Measurements from ENCODE around the gene ASXL2.

The ASXL2 gene

GRCh38 chr2:25790074-25790790 lies 88.1 kb downstream of the ASXL2 start:
- no peaks in the 10 kb centered on the region for H3K79me2 ChIP-seq (ENCODE audit: control insufficient read depth, insufficient read depth, low read length)
- no peak overlapping the region for H3K9ac ChIP-seq (ENCODE audit: low read length)
- H3K4me2 ChIP-seq (ENCODE audit: low read length), result no peak overlapping the region
- no peak overlapping the region for H3K18ac ChIP-seq (ENCODE audit: low read length)
- H4K5ac ChIP-seq (ENCODE audit: low read length), result no peak overlapping the region
- no peak overlapping the region for H2BK15ac ChIP-seq (replicated peaks; ENCODE audit: low read depth)
- H3K79me1 ChIP-seq (ENCODE audit: low read length), result peaks cover 2% of the 10 kb centered on the region
- no peak overlapping the region for H3K4ac ChIP-seq (ENCODE audit: low read depth, low read length)
- H4K8ac ChIP-seq (ENCODE audit: low read depth, low read length), result no peak overlapping the region
- no peak overlapping the region for H3K4me3 ChIP-seq (ENCODE audit: low read length)
- no peaks in the 10 kb centered on the region for H3K36me3 ChIP-seq (ENCODE audit: control insufficient read depth, insufficient read depth, low read length)
- H2AK5ac ChIP-seq (ENCODE audit: low read length), result no peak overlapping the region
- no peaks in the 10 kb centered on the region for H3K4me1 ChIP-seq (ENCODE audit: control insufficient read depth, low read depth, low read length)
- no peak overlapping the region for H3K23ac ChIP-seq (ENCODE audit: low read length)
- no peak overlapping the region for H3K56ac ChIP-seq (ENCODE audit: low read length)
- H2BK120ac ChIP-seq (ENCODE audit: low read depth, low read length), result no peak overlapping the region
- H3K27ac ChIP-seq (ENCODE audit: low read depth, low read length), result no peak overlapping the region
- no peaks in the 10 kb centered on the region for H3K27me3 ChIP-seq (ENCODE audit: insufficient read depth, low read length, poor library complexity)
- WGBS (ENCODE audit: extremely low coverage, insufficient coverage, low lambda C conversion rate), result no CpG with 5 or more reads among the region's 5 CpGs
- no peak for DNase-seq
- no peak overlapping the region for H2BK5ac ChIP-seq (ENCODE audit: low read length)

- Histone ChIP-seq H3K4me3 (ENCODE audit: low read length) (no peak overlapping the region), H3K4me1 (ENCODE audit: control insufficient read depth, low read depth, low read length) (no peaks in the 10 kb centered on the region), H4K8ac (ENCODE audit: low read depth, low read length) (no peak overlapping the region), H4K5ac (ENCODE audit: low read length) (no peak overlapping the region), H2BK120ac (ENCODE audit: low read depth, low read length) (no peak overlapping the region), H3K4me2 (ENCODE audit: low read length) (no peak overlapping the region), H3K9ac (ENCODE audit: low read length) (no peak overlapping the region), H3K27me3 (ENCODE audit: insufficient read depth, low read length, poor library complexity) (no peaks in the 10 kb centered on the region), H2AK5ac (ENCODE audit: low read length) (no peak overlapping the region), H3K79me1 (ENCODE audit: low read length) (peaks cover 2% of the 10 kb centered on the region), H3K36me3 (ENCODE audit: control insufficient read depth, insufficient read depth, low read length) (no peaks in the 10 kb centered on the region), H3K56ac (ENCODE audit: low read length) (no peak overlapping the region), H2BK5ac (ENCODE audit: low read length) (no peak overlapping the region), H3K18ac (ENCODE audit: low read length) (no peak overlapping the region), H3K27ac (ENCODE audit: low read depth, low read length) (no peak overlapping the region), H3K4ac (ENCODE audit: low read depth, low read length) (no peak overlapping the region), H3K23ac (ENCODE audit: low read length) (no peak overlapping the region), H3K79me2 (ENCODE audit: control insufficient read depth, insufficient read depth, low read length) (no peaks in the 10 kb centered on the region), H2BK15ac (replicated peaks; ENCODE audit: low read depth) (no peak overlapping the region)
- DNase-seq, result no peak
- WGBS (ENCODE audit: extremely low coverage, insufficient coverage, low lambda C conversion rate), result no CpG with 5 or more reads among the region's 3 CpGs
Measured at GRCh38 chr2:25788457-25788856, 89.8 kb downstream of the ASXL2 start.

- Histone ChIP-seq H3K56ac (ENCODE audit: low read length) (no peak overlapping the region), H3K4me2 (ENCODE audit: low read length) (no peak overlapping the region)
- no CpG with 5 or more reads among the region's 2 CpGs for WGBS (ENCODE audit: extremely low coverage, insufficient coverage, low lambda C conversion rate)
Measured at GRCh38 chr2:25787020-25787419, 91.3 kb downstream of the ASXL2 start.

GRCh38 chr2:25784404-25784803 lies 93.9 kb downstream of the ASXL2 start:
- no CpG with 5 or more reads among the region's 4 CpGs for WGBS (ENCODE audit: extremely low coverage, insufficient coverage, low lambda C conversion rate)

More at GRCh38 chr2:25787020-25787419, 91.3 kb downstream of the ASXL2 start:
- no peak overlapping the region for H2BK5ac ChIP-seq (ENCODE audit: low read length)
- H3K4me3 ChIP-seq (ENCODE audit: low read length), result no peak overlapping the region
- no peak overlapping the region for H4K5ac ChIP-seq (ENCODE audit: low read length)
- no peak overlapping the region for H2AK5ac ChIP-seq (ENCODE audit: low read length)
- no peak overlapping the region for H3K18ac ChIP-seq (ENCODE audit: low read length)
- H3K4me1 ChIP-seq (ENCODE audit: control insufficient read depth, low read depth, low read length), result no peaks in the 10 kb centered on the region
- no peak overlapping the region for H2BK15ac ChIP-seq (replicated peaks; ENCODE audit: low read depth)
- no peak overlapping the region for H3K9ac ChIP-seq (ENCODE audit: low read length)
- no peaks in the 10 kb centered on the region for H3K27me3 ChIP-seq (ENCODE audit: insufficient read depth, low read length, poor library complexity)
- no peak overlapping the region for H3K4ac ChIP-seq (ENCODE audit: low read depth, low read length)
- no peaks in the 10 kb centered on the region for H3K79me2 ChIP-seq (ENCODE audit: control insufficient read depth, insufficient read depth, low read length)
- H3K27ac ChIP-seq (ENCODE audit: low read depth, low read length), result no peak overlapping the region
- H3K79me1 ChIP-seq (ENCODE audit: low read length), result peaks cover 2% of the 10 kb centered on the region
- no peaks in the 10 kb centered on the region for H3K36me3 ChIP-seq (ENCODE audit: control insufficient read depth, insufficient read depth, low read length)
- no peak overlapping the region for H2BK120ac ChIP-seq (ENCODE audit: low read depth, low read length)
- peak; percentile 31 for DNase-seq
- no peak overlapping the region for H3K23ac ChIP-seq (ENCODE audit: low read length)
- H4K8ac ChIP-seq (ENCODE audit: low read depth, low read length), result no peak overlapping the region

GRCh38 chr2:25777077-25777476 lies 101.2 kb downstream of the ASXL2 start:
- no peak overlapping the region for H3K4ac ChIP-seq (ENCODE audit: low read depth, low read length)
- no peak overlapping the region for H2BK15ac ChIP-seq (replicated peaks; ENCODE audit: low read depth)
- H3K18ac ChIP-seq (ENCODE audit: low read length), result no peak overlapping the region
- no peaks in the 10 kb centered on the region for H3K4me1 ChIP-seq (ENCODE audit: control insufficient read depth, low read depth, low read length)
- H2AK5ac ChIP-seq (ENCODE audit: low read length), result no peak overlapping the region
- H3K9ac ChIP-seq (ENCODE audit: low read length), result no peak overlapping the region
- no peaks in the 10 kb centered on the region for H3K79me1 ChIP-seq (ENCODE audit: low read length)
- no peak overlapping the region for H3K4me2 ChIP-seq (ENCODE audit: low read length)
- H3K79me2 ChIP-seq (ENCODE audit: control insufficient read depth, insufficient read depth, low read length), result no peaks in the 10 kb centered on the region
- no peak overlapping the region for H3K56ac ChIP-seq (ENCODE audit: low read length)
- no peaks in the 10 kb centered on the region for H3K27me3 ChIP-seq (ENCODE audit: insufficient read depth, low read length, poor library complexity)
- H4K5ac ChIP-seq (ENCODE audit: low read length), result no peak overlapping the region
- no peak overlapping the region for H3K4me3 ChIP-seq (ENCODE audit: low read length)
- no peak for DNase-seq
- no peak overlapping the region for H2BK120ac ChIP-seq (ENCODE audit: low read depth, low read length)
- no peak overlapping the region for H2BK5ac ChIP-seq (ENCODE audit: low read length)
- H4K8ac ChIP-seq (ENCODE audit: low read depth, low read length), result no peak overlapping the region
- H3K36me3 ChIP-seq (ENCODE audit: control insufficient read depth, insufficient read depth, low read length), result no peaks in the 10 kb centered on the region
- no CpG with 5 or more reads among the region's 5 CpGs for WGBS (ENCODE audit: extremely low coverage, insufficient coverage, low lambda C conversion rate)
- H3K27ac ChIP-seq (ENCODE audit: low read depth, low read length), result no peak overlapping the region
- no peak overlapping the region for H3K23ac ChIP-seq (ENCODE audit: low read length)

More at GRCh38 chr2:25784404-25784803, 93.9 kb downstream of the ASXL2 start:
- Histone ChIP-seq H3K4me2 (ENCODE audit: low read length) (no peak overlapping the region), H3K79me2 (ENCODE audit: control insufficient read depth, insufficient read depth, low read length) (no peaks in the 10 kb centered on the region), H4K8ac (ENCODE audit: low read depth, low read length) (no peak overlapping the region), H3K9ac (ENCODE audit: low read length) (no peak overlapping the region), H2AK5ac (ENCODE audit: low read length) (no peak overlapping the region), H3K27me3 (ENCODE audit: insufficient read depth, low read length, poor library complexity) (no peaks in the 10 kb centered on the region), H3K4ac (ENCODE audit: low read depth, low read length) (no peak overlapping the region), H2BK5ac (ENCODE audit: low read length) (no peak overlapping the region), H4K5ac (ENCODE audit: low read length) (no peak overlapping the region), H3K18ac (ENCODE audit: low read length) (no peak overlapping the region), H3K4me3 (ENCODE audit: low read length) (no peak overlapping the region), H3K56ac (ENCODE audit: low read length) (no peak overlapping the region), H3K4me1 (ENCODE audit: control insufficient read depth, low read depth, low read length) (no peaks in the 10 kb centered on the region), H3K27ac (ENCODE audit: low read depth, low read length) (no peak overlapping the region), H3K36me3 (ENCODE audit: control insufficient read depth, insufficient read depth, low read length) (no peaks in the 10 kb centered on the region), H2BK120ac (ENCODE audit: low read depth, low read length) (no peak overlapping the region), H3K79me1 (ENCODE audit: low read length) (peaks cover 2% of the 10 kb centered on the region), H3K23ac (ENCODE audit: low read length) (no peak overlapping the region), H2BK15ac (replicated peaks; ENCODE audit: low read depth) (no peak overlapping the region)
- no peak for DNase-seq

- H2AK5ac ChIP-seq (ENCODE audit: low read length), result no peak overlapping the region
Measured at GRCh38 chr2:25772078-25772477, 106.2 kb downstream of the ASXL2 start.

More at GRCh38 chr2:25772078-25772477, 106.2 kb downstream of the ASXL2 start:
- H4K8ac ChIP-seq (ENCODE audit: low read depth, low read length), result no peak overlapping the region
- H3K23ac ChIP-seq (ENCODE audit: low read length), result no peak overlapping the region
- H4K5ac ChIP-seq (ENCODE audit: low read length), result no peak overlapping the region
- H3K27me3 ChIP-seq (ENCODE audit: insufficient read depth, low read length, poor library complexity), result no peaks in the 10 kb centered on the region
- H2BK120ac ChIP-seq (ENCODE audit: low read depth, low read length), result no peak overlapping the region
- H3K79me1 ChIP-seq (ENCODE audit: low read length), result no peaks in the 10 kb centered on the region
- H3K27ac ChIP-seq (ENCODE audit: low read depth, low read length), result no peak overlapping the region
- no peak overlapping the region for H2BK15ac ChIP-seq (replicated peaks; ENCODE audit: low read depth)
- no peak overlapping the region for H3K9ac ChIP-seq (ENCODE audit: low read length)
- H3K56ac ChIP-seq (ENCODE audit: low read length), result no peak overlapping the region
- H3K4me1 ChIP-seq (ENCODE audit: control insufficient read depth, low read depth, low read length), result no peaks in the 10 kb centered on the region
- no peaks in the 10 kb centered on the region for H3K36me3 ChIP-seq (ENCODE audit: control insufficient read depth, insufficient read depth, low read length)
- WGBS (ENCODE audit: extremely low coverage, insufficient coverage, low lambda C conversion rate), result no CpG with 5 or more reads among the region's 4 CpGs
- no peak overlapping the region for H3K18ac ChIP-seq (ENCODE audit: low read length)
- no peak overlapping the region for H3K4me2 ChIP-seq (ENCODE audit: low read length)
- H2BK5ac ChIP-seq (ENCODE audit: low read length), result no peak overlapping the region
- DNase-seq, result no peak
- H3K79me2 ChIP-seq (ENCODE audit: control insufficient read depth, insufficient read depth, low read length), result no peaks in the 10 kb centered on the region
- no peak overlapping the region for H3K4me3 ChIP-seq (ENCODE audit: low read length)
- H3K4ac ChIP-seq (ENCODE audit: low read depth, low read length), result no peak overlapping the region
